Measurements from ENCODE around the gene CHI3L1. TPM values are rescaled to one million over a fixed set of nuclear protein-coding genes. Genes with fewer than 3 reads are reported as not detected.

Gene CHI3L1
- total RNA-seq, 1 experiment from 2014 or later = not detected

DNA sequence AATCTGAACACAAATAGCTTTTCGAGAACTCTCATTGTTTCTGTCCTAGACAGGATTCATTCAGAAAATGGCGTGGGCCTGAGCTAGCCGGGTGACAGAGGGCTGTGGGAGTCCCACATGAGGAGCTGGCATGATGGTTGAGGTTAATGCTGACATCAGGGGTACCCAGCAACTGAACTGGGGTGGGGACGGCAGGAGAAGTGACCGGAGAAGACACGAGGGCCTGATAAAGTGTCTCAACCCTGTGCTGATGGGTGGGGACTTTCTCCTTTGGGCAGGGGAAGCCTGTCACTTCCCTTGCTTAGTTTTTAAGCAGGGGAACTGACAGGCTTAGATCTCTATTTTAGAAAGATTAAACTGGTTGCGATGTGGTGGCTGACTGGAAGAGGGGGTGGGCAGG lies 28.4 kb upstream of the CHI3L1 start:
- TF ChIP-seq, protein P1, sequence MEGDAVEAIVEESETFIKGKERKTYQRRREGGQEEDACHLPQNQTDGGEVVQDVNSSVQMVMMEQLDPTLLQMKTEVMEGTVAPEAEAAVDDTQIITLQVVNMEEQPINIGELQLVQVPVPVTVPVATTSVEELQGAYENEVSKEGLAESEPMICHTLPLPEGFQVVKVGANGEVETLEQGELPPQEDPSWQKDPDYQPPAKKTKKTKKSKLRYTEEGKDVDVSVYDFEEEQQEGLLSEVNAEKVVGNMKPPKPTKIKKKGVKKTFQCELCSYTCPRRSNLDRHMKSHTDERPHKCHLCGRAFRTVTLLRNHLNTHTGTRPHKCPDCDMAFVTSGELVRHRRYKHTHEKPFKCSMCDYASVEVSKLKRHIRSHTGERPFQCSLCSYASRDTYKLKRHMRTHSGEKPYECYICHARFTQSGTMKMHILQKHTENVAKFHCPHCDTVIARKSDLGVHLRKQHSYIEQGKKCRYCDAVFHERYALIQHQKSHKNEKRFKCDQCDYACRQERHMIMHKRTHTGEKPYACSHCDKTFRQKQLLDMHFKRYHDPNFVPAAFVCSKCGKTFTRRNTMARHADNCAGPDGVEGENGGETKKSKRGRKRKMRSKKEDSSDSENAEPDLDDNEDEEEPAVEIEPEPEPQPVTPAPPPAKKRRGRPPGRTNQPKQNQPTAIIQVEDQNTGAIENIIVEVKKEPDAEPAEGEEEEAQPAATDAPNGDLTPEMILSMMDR (conservative IDR thresholded peaks at IDR 0.05) = no peak
- Histone ChIP-seq H3K23me2 (ENCODE audit: insufficient read length, low read depth, low read length, poor library complexity, severe bottlenecking) (no peaks in the 10 kb centered on the region), H2BK15ac (ENCODE audit: low read depth, low read length) (no peak overlapping the region), H4K8ac (replicated peaks; ENCODE audit: insufficient read length, low read depth, low read length) (no peak overlapping the region), H3K4me1 (ENCODE audit: insufficient read depth, low read length) (no peaks in the 10 kb centered on the region; the same call in 1 of the 2 replicates), H3K4ac (ENCODE audit: low read depth, low read length) (no peak overlapping the region), H4K91ac (ENCODE audit: insufficient read length, low read depth, low read length) (no peak overlapping the region), H2BK5ac (ENCODE audit: insufficient read length, low read length) (no peak overlapping the region), H3K79me2 (ENCODE audit: insufficient read depth, low read length) (no peaks in the 10 kb centered on the region), H3K27me3 (ENCODE audit: insufficient read depth, low read length) (no peaks in the 10 kb centered on the region), H3K56ac (ENCODE audit: insufficient read length, low read depth, low read length) (no peak overlapping the region), H2AFZ (ENCODE audit: low read length) (no peak overlapping the region), H2BK20ac (ENCODE audit: low read depth, low read length, poor library complexity, severe bottlenecking) (no peak overlapping the region), H3K18ac (ENCODE audit: insufficient read length, low read depth, low read length) (no peak overlapping the region), H3K9me3 (ENCODE audit: control insufficient read depth, low read depth, low read length) (no peaks in the 10 kb centered on the region), H3K79me1 (ENCODE audit: insufficient read depth, low read depth, low read length, poor library complexity, severe bottlenecking) (no peaks in the 10 kb centered on the region), H3K23ac (ENCODE audit: insufficient read length, low read depth, low read length) (no peak overlapping the region), H3K14ac (ENCODE audit: insufficient read depth, low read length) (no peak overlapping the region), H2BK12ac (ENCODE audit: insufficient read length, low read depth, low read length) (no peak overlapping the region), H3T11ph (ENCODE audit: low read length) (no peak overlapping the region), H3K4me2 (ENCODE audit: insufficient read depth, insufficient read length, low read length) (no peak overlapping the region), H3K27ac (ENCODE audit: insufficient read length, low read depth, low read length) (no peak overlapping the region), H3K9ac (ENCODE audit: extremely low read depth, insufficient read length, low read length) (no peak overlapping the region), H2AK5ac (ENCODE audit: insufficient read length, low read length) (no peak overlapping the region), H4K5ac (ENCODE audit: insufficient read length, low read depth, low read length) (no peak overlapping the region), H2BK120ac (ENCODE audit: low read depth, low read length, poor library complexity, severe bottlenecking) (no peak overlapping the region), H4K20me1 (ENCODE audit: control insufficient read depth, insufficient read depth, insufficient read length) (no peaks in the 10 kb centered on the region)
- DNase-seq = no peak
- Mint-ChIP-seq H3K9me3 (no peaks in the 10 kb centered on the region; a peak in 1 of 5 replicates), H3K27ac (no peak overlapping the region), H3K36me3 (ENCODE audit: insufficient read depth in 1 of 3, low read depth in 3 of 3) (no peaks in the 10 kb centered on the region; a peak in 1 of 7 replicates), H3K4me3 (no peak overlapping the region), H3K4me1 (peaks cover 13 to 29% of the 10 kb centered on the region in 2 experiments), H3K27me3 (ENCODE audit: low read depth) (peaks cover 10% of the 10 kb centered on the region)
- no CpG with 5 or more reads among the region's 7 CpGs for WGBS (ENCODE audit: extremely low coverage, insufficient read length, low lambda C conversion rate)
